Measurements from ENCODE around the gene POLR2A.

DNA sequence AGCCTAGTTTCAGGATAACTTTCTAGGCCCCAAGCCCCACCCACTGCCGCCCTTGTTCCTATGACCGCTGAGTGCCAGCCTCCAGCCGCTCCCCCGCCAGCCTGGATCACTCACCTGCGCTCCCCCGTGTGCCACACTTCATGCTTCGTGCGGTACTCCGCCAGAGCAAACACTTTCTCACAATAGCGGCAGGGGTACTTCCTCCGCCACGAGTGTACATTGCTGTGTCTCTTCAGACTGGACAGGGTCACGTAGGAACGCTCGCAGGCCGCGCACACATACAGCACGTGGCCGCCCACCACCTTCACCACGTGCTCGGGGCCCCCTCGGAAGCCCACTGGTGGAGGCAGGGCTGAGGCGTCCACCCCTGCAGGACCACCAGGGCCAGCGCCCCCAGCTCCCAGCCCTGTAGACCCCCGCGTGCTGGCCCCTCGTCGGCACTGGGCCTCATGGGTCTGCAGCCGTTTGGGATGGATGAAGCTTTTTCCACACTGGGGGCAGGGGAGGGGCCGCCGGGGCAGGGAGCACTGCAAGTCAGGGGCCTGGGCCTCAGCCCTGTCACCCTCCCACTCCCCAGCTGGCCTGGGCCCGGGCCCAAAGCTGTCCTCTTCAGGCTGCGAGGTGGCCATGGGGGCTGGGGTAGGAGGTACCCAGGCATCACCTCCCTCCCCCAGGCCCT is 18.4 kb upstream of the POLR2A start:
- no peak for TF ChIP-seq POLR2AphosphoS5 (IDR thresholded peaks at IDR 0.05)
- TF ChIP-seq, protein P1, sequence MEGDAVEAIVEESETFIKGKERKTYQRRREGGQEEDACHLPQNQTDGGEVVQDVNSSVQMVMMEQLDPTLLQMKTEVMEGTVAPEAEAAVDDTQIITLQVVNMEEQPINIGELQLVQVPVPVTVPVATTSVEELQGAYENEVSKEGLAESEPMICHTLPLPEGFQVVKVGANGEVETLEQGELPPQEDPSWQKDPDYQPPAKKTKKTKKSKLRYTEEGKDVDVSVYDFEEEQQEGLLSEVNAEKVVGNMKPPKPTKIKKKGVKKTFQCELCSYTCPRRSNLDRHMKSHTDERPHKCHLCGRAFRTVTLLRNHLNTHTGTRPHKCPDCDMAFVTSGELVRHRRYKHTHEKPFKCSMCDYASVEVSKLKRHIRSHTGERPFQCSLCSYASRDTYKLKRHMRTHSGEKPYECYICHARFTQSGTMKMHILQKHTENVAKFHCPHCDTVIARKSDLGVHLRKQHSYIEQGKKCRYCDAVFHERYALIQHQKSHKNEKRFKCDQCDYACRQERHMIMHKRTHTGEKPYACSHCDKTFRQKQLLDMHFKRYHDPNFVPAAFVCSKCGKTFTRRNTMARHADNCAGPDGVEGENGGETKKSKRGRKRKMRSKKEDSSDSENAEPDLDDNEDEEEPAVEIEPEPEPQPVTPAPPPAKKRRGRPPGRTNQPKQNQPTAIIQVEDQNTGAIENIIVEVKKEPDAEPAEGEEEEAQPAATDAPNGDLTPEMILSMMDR (IDR thresholded peaks at IDR 0.05): no peak
